ENCODE data around the gene TMEM255B.

Gene TMEM255B

DNA sequence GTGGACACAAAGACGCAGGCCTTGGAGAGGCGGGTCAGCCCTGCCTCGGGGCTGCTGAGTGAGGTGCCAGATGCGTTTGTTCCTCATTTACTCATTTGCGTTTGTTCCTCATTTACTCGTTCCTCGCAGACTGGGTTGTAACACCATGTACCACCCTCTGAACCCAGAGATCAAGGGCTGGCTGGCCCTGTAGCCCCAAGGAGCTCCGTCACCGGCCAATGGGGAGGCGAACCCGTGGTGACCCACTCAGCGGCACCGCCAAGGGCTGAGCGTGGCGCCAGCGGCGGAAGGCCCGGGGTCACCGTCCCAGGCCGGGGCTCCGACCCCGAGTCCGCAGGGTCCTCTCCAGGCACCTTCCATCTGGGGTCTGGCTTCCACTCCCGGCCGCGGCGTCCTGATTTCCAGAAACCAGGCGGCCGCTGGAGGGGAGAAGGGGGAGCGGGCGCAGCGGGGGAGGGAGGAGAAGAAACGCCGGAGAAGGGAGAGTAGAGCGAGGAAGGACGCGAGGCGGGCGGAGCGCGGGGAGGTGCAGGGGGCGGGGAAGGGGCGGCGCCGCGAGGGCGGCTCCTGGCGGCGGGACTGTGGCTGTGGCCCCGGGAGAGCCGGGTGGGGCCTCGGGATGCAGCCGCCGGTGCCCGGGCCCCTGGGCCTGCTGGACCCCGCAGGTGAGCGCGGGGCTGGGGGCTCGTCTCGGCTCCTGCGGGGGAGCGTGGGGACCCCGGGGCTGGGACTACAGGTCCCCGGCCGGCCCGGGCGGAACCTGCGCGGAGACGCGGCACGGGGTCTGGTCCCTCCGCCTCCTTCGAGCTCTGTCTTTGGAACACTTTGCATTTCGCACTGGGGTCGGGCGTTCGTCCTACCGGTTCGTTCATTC lies at the start of gene TMEM255B:
Gene TMEM255B, plus strand, starts transcription at position 576 of the 874 bp plus-strand sequence. Its CDS starts 44 bp downstream, at position 620.
- Histone ChIP-seq H3K36me3 (ENCODE audit: low read depth) (no peaks in the 10 kb centered on the region), H3K4me3 (ENCODE audit: severe bottlenecking) (peak within 1 kb of the TSS; percentile 76), H3K27ac (ENCODE audit: poor library complexity, severe bottlenecking) (peak within 1 kb of the TSS; percentile 3), H3K27me3 (ENCODE audit: insufficient read depth, poor library complexity, severe bottlenecking) (no peaks in the 10 kb centered on the region), H3K9me3 (ENCODE audit: severe bottlenecking) (no peaks in the 10 kb centered on the region), H3K4me1 (ENCODE audit: insufficient read depth, poor library complexity, severe bottlenecking) (peaks cover 7% of the 10 kb centered on the region)
- DNase-seq (ENCODE audit: low spot score) = no peak
- TF ChIP-seq, protein P1, sequence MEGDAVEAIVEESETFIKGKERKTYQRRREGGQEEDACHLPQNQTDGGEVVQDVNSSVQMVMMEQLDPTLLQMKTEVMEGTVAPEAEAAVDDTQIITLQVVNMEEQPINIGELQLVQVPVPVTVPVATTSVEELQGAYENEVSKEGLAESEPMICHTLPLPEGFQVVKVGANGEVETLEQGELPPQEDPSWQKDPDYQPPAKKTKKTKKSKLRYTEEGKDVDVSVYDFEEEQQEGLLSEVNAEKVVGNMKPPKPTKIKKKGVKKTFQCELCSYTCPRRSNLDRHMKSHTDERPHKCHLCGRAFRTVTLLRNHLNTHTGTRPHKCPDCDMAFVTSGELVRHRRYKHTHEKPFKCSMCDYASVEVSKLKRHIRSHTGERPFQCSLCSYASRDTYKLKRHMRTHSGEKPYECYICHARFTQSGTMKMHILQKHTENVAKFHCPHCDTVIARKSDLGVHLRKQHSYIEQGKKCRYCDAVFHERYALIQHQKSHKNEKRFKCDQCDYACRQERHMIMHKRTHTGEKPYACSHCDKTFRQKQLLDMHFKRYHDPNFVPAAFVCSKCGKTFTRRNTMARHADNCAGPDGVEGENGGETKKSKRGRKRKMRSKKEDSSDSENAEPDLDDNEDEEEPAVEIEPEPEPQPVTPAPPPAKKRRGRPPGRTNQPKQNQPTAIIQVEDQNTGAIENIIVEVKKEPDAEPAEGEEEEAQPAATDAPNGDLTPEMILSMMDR (IDR thresholded peaks at IDR 0.05; ENCODE audit: poor library complexity, severe bottlenecking) = peak; percentile 49
- ATAC-seq (ENCODE audit: low read depth) = peak; percentile 94

DNA sequence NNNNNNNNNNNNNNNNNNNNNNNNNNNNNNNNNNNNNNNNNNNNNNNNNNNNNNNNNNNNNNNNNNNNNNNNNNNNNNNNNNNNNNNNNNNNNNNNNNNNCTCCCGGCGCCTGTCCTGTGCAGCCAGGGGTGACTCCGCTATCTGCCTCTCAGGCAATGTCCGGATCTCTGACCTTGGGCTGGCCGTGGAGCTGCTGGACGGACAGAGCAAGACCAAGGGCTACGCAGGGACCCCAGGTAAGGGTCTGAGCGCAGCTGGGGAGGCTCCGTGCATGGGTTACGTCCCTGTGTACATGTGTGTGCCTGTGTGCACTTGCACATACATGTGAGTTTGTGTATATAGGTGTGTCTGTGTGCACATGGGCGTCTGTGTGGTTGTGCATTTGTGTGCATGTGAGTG lies 36.1 kb upstream of the TMEM255B start:
- Histone ChIP-seq H3K27ac (ENCODE audit: poor library complexity, severe bottlenecking) (no peak overlapping the region), H3K4me1 (ENCODE audit: insufficient read depth, poor library complexity, severe bottlenecking) (no peaks in the 10 kb centered on the region), H3K27me3 (ENCODE audit: insufficient read depth, poor library complexity, severe bottlenecking) (no peaks in the 10 kb centered on the region), H3K36me3 (ENCODE audit: low read depth) (no peaks in the 10 kb centered on the region), H3K4me3 (ENCODE audit: severe bottlenecking) (no peak overlapping the region), H3K9me3 (ENCODE audit: severe bottlenecking) (no peaks in the 10 kb centered on the region)
- TF ChIP-seq, protein P1 (IDR thresholded peaks at IDR 0.05; ENCODE audit: poor library complexity, severe bottlenecking) = no peak
- ATAC-seq (ENCODE audit: low read depth) (no peak), DNase-seq (ENCODE audit: low spot score) (no peak)

DNA sequence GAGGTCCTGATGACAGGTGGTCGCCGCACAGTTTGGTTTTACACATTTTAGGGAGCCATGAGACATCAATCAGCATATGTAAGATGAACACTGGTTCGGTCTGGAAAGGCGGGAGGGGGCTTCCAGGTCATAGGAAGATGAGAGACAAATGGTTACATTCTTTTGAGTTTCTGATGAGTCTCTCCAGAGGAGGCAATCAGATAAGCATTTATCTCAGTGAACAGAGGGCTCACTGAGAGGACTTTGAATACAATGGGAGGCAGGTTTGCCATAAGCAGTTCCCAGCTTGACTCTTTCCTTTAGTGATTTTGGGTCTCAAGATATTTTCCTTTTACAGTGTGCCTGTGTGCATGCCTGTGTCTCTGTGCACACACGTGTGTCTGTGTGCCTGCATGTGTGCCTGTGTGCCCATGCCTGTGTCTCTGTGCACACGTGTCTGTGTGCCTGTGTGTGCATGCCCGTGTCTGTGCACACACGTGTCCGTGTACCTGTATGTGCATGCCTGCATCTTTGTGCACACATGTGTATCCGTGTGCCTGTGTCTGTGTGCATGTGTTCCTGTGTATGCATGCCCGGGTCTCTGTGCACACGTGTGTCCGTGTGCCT lies 35.5 kb upstream of the TMEM255B start:
- no peak for DNase-seq (ENCODE audit: low spot score)
- Histone ChIP-seq H3K27me3 (ENCODE audit: insufficient read depth, poor library complexity, severe bottlenecking) (peaks cover 1% of the 10 kb centered on the region), H3K9me3 (ENCODE audit: severe bottlenecking) (no peaks in the 10 kb centered on the region)

DNA sequence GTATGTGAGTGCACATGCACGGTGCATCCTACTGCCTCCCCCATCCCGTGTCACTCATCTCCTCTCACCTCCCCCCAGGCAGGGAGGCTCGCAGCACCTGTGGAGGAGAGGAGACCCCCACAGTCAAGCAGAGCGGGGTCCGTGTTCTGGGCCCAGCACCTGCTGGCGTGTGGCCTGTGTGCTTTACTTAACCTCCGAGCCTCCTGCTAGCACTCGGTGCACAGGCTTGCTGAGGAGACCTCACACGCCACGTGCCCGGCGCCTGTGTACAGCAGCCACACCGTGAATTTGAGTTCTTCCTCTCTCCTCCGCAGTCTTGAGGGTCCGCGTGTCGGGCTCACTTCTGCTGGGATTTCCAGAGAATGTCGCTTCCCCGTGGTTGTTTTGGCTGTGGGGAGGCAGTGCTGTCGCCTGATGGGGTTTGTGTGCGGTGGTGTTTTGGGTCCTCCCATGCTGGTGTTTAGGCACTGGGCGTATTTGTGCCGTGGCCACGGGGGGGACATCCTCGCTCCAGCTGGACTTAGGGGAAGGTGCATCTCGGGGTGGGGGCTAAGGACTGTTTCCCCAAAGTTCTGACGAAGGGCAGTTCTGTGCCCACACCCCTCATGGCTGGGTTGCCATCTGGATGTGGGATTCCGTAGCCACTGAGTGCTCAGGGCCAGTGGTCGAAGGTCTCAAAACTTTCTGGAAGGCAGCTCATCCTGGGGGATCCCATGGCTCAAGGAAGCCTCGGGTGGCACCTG lies 34.8 kb upstream of the TMEM255B start:
- DNase-seq (ENCODE audit: low spot score) (no peak), ATAC-seq (ENCODE audit: low read depth) (no peak)
- no peaks in the 10 kb centered on the region for H3K9me3 ChIP-seq (ENCODE audit: severe bottlenecking)
- H3K4me3 ChIP-seq (ENCODE audit: severe bottlenecking) = peak overlapping the region; percentile 40
- TF ChIP-seq, protein P1 (IDR thresholded peaks at IDR 0.05; ENCODE audit: poor library complexity, severe bottlenecking) = no peak
- no peaks in the 10 kb centered on the region for H3K4me1 ChIP-seq (ENCODE audit: insufficient read depth, poor library complexity, severe bottlenecking)
- H3K27me3 ChIP-seq (ENCODE audit: insufficient read depth, poor library complexity, severe bottlenecking) = peaks cover 8% of the 10 kb centered on the region
- H3K27ac ChIP-seq (ENCODE audit: poor library complexity, severe bottlenecking) = peak overlapping the region; percentile 36
- no peaks in the 10 kb centered on the region for H3K36me3 ChIP-seq (ENCODE audit: low read depth)

More for the DNA sequence above, 35.5 kb upstream of the TMEM255B start:
- ATAC-seq (ENCODE audit: low read depth) = no peak
- Histone ChIP-seq H3K4me1 (ENCODE audit: insufficient read depth, poor library complexity, severe bottlenecking) (no peaks in the 10 kb centered on the region), H3K36me3 (ENCODE audit: low read depth) (no peaks in the 10 kb centered on the region), H3K27ac (ENCODE audit: poor library complexity, severe bottlenecking) (no peak overlapping the region), H3K4me3 (ENCODE audit: severe bottlenecking) (no peak overlapping the region)
- TF ChIP-seq, protein P1 (IDR thresholded peaks at IDR 0.05; ENCODE audit: poor library complexity, severe bottlenecking) = no peak
